ENCODE data around the gene PDE4B.
"Not testable (repeated sequence)": the region's sequence is repeated elsewhere in the genome, so short reads cannot be mapped to it uniquely, and the experiment has no call there.

PDE4B gene

DNA sequence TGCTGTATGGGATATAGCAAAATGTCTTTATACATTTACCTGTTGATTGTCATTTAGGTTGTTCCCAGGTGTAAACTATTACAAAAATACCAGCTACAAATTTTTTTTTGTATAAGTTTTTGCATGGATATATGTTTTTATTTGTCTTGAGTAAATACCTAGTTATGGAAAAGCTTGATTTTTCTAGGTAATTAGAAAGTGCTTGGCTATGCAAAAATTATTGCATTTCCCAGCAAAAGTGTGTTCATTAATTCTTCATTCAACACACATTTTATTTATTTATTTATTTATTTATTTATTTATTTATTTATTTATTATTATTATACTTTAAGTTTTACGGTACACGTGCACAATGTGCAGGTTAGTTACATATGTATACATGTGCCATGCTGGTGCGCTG lies 22.1 kb downstream of the PDE4B start:
- no peak for DNase-seq (ENCODE audit: low read depth)

DNA sequence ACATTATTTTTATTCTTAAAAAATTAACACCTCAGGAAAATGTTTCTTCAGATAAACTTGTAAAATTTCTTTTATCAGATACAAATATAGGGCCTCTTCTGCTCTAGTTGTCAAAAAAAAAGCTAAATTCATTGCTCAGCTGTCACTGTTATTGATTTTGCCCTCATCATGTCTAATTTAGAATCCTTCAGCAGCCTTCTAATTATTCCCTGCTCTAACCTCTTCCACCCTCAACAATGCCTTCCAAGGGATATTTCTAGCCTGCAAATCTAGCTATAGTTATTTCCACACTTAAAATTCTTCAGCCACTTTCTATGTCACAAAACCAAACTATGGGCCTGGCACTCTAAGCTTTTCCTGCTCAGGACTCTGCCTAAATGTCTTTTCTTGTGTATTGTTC lies 25.2 kb downstream of the PDE4B start:
- no peak for DNase-seq (ENCODE audit: low read depth)

DNA sequence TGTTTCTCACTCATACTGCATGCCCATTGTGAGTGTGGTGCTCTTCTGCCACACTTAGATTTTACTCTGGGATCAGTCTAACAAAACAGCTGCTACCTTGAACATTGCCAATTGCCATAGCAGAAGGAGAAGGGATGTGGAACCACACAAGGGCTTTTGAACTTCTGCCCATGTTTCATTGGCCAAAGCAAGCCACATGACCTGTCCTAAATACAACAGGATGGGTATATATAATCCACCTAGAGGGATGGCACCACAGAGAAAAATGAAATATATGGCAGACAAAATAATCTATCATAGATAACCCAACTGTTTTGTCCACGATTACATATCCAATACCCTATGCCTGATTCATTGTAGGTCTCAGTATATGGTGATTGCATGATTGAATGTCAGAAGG lies 26.3 kb downstream of the PDE4B start:
- DNase-seq (ENCODE audit: low read depth), result no peak

DNA sequence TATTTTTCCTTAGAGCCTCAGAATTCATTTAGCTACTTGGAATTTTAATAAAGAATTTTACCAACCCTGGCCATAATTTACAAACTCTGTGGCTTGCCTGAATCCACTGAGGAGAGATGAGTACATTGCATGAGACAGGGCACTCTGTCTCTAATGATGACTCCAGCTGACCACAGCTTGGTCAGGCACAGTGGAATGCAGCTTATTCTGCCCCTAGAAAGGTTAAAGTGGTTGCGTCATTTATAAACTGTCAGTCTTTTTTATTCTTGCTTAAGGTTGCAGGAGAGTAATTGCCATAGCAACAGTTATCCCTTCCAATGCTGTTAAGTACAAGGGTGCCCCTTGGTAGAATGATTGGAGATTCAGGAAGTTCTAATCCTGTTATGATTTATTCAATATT lies 28.3 kb downstream of the PDE4B start:
- DNase-seq (ENCODE audit: low read depth), result peak; percentile 82

DNA sequence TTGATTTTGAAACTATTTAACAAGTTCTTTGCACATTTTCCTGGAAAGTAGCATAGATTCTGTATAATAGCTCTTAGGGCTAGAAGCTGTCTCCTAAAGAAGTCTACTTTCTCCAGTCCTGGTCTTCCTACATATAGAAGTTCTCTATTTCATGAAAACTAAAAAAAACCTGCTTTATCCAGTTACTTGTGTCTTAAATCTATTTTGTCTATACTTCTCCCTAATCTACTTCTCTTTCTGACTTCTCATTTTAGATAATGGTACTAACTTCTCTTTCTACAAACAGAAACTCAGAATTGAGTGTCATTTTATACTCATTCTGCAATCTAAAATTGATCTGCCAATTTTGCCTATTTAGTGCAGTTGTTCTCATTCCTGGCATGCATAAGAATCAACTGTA lies 28.7 kb downstream of the PDE4B start:
- no peak for DNase-seq (ENCODE audit: low read depth)

DNA sequence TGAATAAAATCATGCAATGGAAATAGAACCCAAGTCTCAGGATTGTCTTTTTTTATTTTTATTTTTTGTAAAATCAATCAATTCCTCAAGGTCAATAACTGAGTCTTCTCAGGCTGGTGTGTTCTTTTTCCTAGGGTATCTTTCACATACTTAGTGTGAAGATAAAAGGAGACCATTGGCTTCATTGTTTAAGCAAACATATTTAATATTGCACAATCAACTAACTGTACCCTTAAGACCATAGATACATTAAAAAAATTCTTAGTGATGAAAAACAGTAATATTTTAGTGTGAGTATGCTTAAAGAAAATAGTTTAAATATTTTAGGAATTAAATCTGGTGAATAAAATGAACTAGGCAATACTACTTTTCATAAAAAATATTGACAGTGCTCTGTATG lies 31.4 kb downstream of the PDE4B start:
- DNase-seq (ENCODE audit: low read depth), result no peak

DNA sequence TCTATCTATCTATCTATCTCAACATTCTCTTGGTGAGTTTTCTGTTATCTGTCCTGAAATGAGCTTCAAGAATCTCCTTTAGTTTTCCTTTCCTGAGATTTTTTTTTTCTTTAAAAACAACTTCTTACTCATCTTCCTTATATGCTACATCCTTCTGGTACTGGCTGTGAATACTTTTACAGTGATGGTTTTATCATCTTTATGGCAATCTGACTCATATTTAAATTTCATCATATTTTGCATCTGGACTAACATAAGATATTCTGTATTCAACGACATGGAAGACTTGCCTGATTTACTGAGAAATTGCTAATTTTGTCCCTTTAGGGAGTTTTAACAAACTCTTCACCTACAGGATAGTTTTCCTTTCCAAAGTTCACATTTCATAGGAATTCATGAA lies 33.0 kb downstream of the PDE4B start:
- no peak for DNase-seq (ENCODE audit: low read depth)

DNA sequence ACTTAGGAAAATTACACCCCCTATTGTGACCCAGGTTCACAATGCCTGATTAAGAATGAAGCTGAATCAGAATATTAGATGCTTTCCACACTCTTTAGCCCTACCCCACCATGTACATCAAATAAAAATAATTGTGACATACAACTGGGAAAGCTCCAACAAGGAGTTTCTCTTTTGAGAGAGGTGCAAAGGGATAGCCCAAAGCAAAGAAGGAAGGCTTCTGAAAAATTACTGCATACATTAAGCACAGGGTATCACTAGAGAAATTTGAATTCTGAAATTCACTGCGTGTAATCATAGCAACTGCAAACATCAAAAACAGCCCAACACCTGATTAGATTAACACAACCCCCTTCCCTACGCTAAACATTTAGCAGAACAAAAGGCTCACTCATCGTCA lies 34.1 kb downstream of the PDE4B start:
- DNase-seq (ENCODE audit: low read depth), result no peak

DNA sequence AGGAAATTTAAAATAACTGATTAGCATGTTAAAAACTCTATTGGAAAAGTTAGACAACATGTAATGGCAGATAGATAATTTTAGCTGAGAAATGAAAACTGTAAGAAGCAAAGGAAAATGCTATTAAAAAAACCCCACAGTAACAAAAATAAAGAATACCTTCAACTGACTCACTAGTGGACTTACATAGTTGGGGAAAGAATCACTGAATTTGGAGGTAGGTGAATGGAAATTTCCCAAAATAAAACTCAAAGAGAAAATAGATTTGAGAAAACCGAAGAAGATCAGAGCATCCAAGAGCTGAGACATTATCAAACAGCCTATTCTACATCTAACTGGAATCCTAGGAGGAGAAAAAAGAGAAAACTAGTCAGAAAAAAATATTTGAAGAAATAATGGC lies 34.7 kb downstream of the PDE4B start:
- DNase-seq (ENCODE audit: low read depth), result no peak

DNA sequence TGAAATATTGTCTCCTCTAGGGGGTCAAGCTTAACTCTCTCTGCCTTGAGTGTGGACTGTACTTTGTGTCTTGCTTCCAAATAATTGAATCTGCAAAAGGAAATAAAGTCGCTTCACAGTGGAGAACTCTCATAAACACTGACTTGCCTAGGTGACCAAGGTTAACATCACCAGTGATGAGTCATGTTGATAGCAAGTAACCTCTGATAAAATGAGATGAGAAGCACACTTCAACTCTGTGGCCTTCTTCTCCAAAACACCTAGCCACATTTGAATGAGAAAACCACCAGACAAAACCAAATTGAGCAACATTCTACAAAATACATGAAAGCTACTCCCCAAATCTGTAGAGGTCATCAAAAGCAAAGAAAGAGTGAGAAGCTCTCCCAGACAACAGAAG lies 37.6 kb downstream of the PDE4B start:
- DNase-seq (ENCODE audit: low read depth), result no peak

DNA sequence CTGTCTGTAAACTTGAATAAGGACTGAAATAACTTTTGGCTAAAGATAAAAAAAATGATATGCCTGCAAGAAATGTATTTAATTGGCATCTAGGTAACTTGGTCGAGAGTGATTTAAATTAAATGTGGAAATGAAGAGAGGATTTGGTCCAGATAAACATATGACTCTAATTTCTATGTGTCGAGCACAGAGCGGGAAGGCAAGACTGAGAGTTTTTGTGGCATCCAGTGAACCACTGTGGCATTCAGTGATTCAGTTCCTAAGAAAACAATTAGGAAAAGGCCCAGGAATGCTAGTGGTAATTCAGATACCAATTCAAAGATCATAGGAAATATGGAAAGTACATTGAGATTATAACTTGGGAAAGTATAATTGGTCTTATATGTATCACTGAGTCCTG lies 39.6 kb downstream of the PDE4B start:
- DNase-seq (ENCODE audit: low read depth), result peak; percentile 60

DNA sequence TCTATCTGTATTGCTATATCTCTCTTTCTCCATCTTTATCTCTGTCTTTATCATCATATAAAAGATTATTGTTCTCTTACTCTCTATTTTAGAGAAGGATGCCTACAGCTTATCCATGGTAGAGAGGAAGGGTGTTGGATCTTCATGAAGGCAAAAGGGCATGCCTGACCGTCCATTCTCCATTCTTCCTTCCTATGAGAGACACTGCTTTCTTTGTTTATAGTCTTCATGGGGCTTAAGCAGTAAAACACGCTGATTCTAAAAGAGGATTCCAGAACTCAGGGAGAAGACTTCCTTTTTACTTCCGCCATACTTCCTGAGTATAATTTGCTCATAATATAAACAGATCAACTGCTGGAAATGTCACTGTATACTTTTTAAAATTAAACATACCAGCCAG lies 44.0 kb downstream of the PDE4B start:
- DNase-seq (ENCODE audit: low read depth), result no peak

DNA sequence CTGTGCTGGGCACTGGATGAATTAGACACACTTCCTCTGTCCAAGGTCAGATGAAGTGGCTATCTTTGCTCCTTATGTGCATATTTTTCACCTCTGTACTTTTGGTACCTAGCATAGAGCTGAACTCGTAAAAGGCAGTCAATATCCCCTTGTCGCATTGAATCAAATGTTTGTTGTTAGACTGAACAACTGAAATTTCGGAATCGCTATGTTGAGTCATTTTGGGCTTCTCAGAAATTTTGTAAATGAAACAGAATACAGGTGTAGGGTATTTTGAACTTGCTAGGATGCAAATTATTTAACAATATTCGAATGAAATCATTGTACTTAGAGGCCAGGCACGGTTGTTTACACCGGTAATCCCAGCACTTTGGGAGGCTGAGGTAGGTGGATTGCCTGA lies 48.0 kb downstream of the PDE4B start:
- no peak for DNase-seq (ENCODE audit: low read depth)

DNA sequence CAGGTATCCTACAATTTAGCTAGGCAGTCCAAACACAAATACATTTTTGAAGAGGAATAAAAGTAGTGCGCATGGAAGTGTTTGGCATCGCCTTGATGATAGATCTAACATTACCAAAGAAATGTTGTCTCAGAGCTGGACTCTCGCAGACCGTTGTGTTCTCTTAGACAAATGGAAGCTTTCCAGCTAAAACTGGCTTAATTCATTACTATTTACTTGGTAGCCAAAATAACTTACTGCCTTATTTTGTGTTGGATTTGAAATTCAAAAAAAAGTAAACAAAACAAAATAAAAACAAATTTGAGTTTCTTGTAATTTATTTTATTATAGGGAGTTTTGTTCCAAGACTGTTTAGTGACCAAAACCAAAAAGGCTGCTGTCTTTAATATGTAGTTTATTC lies 51.6 kb downstream of the PDE4B start:
- DNase-seq (ENCODE audit: low read depth), result no peak

DNA sequence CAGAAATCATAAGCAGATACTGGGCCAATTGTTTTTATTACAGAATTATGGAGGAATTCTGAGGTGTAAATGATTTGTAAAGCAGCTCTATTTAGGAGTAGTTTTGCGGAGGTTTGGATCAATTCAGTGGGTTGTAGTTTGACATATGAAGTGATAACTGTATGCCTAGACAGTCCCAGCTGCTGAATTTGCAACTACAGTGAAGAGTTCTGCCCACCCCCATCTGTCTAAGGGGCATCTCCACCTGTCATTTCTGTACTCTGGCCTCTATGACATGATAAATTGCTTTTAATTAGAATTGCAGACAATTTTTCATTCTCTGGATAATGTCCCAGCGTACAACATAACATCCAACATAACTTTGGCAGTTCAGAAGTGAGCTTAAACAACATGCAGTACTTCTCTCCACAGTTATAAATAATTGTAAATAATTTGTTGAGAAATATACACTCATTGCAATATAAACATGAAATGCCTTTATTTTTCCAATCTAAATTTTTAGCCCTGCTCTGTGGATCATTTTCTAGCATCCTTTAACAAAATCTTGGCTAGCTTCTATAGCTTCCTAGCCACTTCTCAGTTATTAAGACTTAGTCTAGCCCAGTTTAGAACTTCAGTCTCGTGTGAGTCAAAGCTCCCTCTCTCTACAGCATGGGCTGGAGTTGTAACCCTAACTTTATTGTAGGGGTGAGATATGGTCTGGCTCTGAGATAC lies 52.3 kb downstream of the PDE4B start:
- no peak for DNase-seq (ENCODE audit: low read depth)

DNA sequence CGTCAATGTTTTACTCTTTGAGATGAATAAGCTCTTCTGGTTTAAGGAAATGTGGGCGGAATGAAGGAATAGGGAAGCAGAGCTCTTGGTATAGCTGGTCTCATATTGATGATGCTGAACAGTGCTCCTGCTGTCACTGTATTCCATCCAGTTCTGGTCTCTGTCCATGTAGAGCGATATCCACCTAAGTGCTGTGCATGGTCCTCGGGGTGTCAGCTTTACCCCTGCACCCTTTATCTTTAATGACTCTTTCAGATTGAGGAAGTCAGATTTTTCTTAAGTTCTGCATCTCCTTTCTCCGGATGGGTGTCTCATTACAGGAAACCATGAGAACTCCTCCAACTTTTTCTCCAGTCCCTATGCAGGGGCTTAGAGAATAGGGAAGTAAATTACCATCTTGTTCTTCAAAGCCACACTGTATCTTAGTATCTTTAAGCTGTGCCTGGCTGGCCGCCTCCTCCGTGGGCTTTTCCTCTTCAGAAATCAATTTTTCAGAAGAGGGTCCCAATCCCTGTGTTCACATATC lies 52.9 kb downstream of the PDE4B start:
- DNase-seq (ENCODE audit: low read depth), result no peak

DNA sequence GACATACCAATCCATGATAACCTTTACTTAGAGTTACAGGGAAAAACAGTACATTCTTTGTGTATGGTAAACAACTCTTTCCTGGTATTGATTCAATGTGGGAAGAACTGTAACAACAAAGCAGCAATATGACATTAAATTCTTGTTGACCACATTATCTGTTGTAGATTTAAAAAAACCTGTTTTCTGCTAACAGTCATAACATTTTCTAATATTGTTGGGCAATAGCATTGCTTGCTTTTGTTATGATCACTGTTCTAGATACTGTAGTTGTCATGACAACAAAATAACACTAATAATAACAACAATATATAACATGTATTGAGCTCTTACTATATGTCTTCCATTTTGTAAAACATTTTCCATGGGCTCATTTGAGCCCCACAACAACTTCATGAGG lies 54.2 kb downstream of the PDE4B start:
- DNase-seq (ENCODE audit: low read depth), result no peak

DNA sequence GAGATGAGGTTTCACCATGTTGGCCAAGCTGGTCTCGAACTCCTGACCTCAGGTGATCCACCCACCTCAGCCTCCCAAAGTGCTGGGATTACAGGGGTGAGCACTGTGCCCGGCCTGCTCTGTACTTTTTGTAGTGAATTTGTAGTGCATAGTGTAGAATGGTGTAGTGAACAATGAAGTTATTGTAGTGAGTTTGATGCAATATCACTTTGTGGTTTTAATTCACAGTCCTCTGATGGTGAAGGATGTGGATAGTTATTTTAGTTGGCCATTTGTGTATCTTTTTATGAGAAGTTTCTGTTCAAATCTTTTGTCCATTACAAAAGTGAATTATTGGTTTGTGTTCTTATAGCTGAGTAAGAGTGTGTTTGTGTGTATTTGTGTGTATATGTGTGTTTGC lies 57.6 kb downstream of the PDE4B start:
- DNase-seq (ENCODE audit: low read depth), result no peak

DNA sequence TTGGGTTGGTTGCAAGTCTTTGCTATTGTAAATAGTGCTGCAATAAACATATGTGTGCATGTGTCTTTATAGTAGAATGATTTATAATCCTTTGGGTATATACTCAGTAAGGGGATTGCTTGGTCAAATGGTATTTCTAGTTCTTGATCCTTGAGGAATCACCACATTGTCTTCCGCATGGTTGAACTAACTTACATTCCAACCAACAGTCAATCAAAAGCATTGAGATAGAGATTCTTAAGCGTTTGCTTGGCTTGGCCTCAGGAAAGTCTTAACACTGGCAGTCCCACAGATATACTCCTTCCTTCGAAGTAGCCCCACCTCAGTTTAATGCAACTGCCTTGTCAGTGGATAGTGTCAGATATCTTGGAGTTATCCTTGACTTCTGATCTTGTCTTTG lies 63.9 kb downstream of the PDE4B start:
- DNase-seq (ENCODE audit: low read depth), result not testable (repeated sequence)

DNA sequence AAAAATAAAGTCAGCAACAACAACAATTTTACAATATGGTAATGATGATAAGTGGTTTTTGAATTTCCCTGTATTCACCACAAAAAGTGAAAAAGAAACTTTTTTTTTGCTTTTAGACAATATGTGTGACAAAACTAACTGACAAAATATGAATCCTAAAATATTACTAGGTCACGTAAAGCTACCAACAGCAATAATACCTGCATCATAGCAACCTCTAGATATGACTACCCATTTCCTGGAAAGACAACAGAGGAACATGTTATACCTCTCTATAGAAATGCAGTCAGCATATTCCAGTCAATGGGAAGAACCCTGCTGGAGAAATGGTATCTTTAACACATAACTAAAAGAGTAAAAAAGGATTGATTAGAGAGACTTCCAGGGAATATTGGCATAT lies 73.7 kb downstream of the PDE4B start:
- DNase-seq (ENCODE audit: low read depth), result no peak

DNA sequence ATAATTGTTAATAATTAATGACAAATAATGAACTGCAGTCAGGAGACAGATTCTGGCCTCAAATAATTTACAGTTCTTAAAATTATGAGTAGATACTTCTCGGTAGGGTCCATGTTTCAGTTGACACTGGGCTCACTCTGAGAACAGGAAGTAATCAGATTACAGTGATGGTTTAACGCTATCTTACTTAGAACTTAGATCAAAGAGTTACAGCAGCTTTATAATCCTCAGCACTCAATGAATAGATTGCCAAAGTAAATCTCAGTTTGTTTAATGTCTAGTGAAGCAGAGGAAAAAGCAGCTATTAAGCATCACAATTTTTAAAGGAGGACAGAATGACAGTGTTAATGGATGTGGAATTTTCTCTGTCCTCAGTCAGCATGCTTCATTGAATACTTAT lies 79.6 kb downstream of the PDE4B start:
- DNase-seq (ENCODE audit: low read depth), result no peak

DNA sequence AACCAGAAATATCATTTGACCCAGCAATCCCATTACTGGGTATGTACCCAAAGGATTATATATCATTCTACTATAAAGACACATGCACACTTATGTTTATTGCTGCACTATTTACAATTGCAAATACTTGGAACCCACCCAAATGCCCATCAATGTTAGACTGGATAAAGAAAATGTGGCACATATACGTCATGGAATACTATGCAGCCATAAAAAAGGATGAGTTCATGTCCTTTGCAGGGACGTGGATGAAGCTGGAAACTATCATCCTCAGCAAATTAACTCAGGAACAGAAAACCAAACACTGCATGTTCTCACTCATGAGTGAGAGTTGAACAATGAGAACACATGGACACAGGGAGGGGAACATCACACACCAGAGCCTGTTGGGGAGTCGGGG lies 85.6 kb downstream of the PDE4B start:
- DNase-seq (ENCODE audit: low read depth), result not testable (repeated sequence)

DNA sequence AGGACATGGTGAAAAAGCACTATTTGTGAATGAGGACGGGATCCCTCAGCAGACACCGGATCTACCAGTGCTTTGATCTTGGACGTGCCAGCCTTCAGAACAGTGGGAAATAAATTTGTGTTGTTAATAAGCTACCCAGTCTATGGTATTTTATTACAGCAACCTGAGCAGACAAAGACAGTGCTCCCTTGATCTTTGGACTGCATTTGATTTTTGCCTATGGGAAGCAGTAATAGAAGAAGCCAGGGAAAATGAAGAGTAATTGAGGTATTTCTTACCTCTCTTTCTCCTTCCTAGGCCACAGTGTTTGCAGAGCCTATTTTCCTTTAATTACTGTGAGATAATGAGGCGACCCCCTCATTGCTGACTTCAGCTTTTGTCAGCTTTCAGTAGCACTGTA lies 87.9 kb downstream of the PDE4B start:
- DNase-seq (ENCODE audit: low read depth), result no peak

DNA sequence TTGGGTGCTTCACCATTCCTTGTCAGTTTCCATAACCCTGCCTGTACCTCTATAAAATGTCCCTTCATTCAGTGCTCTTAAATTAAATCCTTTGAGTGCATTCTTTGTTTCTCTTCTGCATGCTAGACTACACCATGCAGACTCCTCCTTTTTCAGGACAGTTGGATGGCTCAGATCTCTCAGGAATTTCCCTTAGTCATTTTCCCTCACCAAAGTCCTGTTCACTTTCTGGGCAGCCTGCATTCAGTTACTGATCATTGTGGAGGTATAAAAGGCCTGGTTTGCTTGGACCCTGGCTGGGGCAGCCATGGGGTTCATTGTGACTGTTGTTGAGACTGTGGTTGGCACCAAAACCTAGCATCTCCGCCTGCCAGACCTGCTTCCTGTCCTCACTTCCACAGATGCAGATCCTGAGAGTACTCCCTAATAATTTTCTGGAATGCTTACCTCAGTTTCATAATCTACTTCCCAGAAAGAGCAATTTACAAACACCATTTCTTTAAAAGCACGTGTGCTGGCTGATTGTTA lies 88.4 kb downstream of the PDE4B start:
- DNase-seq (ENCODE audit: low read depth), result no peak
